GM10248 (cell line): ENCODE data around the gene SMG5.

Experiments
- CTCF ChIA-PET: fragments of 300-600 bp; sonication (Branson Sonifier 250); formaldehyde crosslinking; extraction: SDS; loops from one replicate; lab custom pipeline; 2021; ENCODE audit warnings: antibody characterized with exemption; lab: Yijun Ruan, JAX
- POLR2A ChIA-PET: fragments of 350-650 bp; sonication (Branson Sonifier 250); formaldehyde crosslinking; extraction: SDS; loops from one replicate; lab custom pipeline; 2020; ENCODE audit warnings: antibody characterized with exemption; lab: Yijun Ruan, JAX
- DNase-seq: peaks from one replicate; pipeline ENCODE4 v3.0.0; 2012; ENCODE audit errors: extremely low spot score
- TF ChIP-seq, protein P1 (sequence below): IDR thresholded peaks from 2 replicates; pipeline ENCODE4 v1.5.1; 2012; ENCODE audit warnings: mild to moderate bottlenecking, low read depth; ENCODE audit errors: extremely low read depth, missing control alignments, control extremely low read depth

Gene SMG5

DNA sequence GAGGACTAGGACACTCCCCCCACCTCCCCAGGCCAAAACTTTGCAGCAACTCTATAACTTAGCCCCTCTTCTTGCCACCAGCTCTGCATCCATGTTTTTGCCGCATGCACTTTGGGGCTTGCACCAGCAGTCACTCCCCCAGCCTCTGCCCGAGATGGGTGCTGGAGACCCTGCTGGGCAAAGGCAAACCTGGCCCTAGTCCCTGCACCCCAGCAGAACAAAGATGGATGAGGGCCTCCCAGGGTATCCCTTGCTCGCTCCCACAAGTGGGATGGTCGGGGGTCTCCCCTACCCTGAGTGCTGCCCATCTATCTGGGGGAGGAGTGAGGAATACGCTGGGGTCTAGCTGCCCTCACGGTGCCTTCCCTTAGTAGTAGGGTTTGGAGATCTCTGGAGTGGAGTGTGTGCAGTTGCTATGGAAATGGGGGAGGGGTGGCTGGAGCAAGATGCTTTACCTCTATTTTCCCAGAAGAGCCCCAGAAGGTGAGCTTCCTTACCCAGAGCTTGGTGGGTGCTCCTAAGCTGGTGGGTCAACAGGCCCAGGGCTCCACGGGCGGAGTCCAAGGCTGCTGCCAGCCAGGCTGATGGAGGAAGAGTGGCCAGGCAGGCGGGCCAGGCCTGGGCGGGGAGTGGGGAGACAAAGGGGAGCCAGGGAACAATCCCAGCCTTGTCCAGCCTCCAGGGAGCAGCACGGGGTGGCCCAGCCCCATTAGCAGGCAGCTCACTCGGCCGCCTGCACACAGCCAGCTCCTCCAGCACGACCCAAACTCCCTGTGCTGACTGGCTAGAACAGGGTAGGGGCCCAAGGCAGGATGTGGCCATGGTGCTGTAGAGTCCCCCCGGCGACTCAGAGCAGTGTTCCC, 34.9 kb downstream of the SMG5 start, which contains the start of gene PAQR6:
TSS of gene PAQR6 (minus strand) at position 597 of the 863 bp plus-strand sequence. CDS start 1,325 bp downstream, outside the sequence.
- DNase-seq = no peak
- TF ChIP-seq, protein P1, sequence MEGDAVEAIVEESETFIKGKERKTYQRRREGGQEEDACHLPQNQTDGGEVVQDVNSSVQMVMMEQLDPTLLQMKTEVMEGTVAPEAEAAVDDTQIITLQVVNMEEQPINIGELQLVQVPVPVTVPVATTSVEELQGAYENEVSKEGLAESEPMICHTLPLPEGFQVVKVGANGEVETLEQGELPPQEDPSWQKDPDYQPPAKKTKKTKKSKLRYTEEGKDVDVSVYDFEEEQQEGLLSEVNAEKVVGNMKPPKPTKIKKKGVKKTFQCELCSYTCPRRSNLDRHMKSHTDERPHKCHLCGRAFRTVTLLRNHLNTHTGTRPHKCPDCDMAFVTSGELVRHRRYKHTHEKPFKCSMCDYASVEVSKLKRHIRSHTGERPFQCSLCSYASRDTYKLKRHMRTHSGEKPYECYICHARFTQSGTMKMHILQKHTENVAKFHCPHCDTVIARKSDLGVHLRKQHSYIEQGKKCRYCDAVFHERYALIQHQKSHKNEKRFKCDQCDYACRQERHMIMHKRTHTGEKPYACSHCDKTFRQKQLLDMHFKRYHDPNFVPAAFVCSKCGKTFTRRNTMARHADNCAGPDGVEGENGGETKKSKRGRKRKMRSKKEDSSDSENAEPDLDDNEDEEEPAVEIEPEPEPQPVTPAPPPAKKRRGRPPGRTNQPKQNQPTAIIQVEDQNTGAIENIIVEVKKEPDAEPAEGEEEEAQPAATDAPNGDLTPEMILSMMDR = no peak
- CTCF ChIA-PET = interaction anchor here (0.7 to 4.8 kb wide), 2 partner anchors 22 to 30 kb away, joined by 3 to 34 read pairs; no protein-coding TSS in a partner anchor
- POLR2A ChIA-PET = interaction anchor here (0.7 kb wide), 1 partner anchor 10 kb away, joined by 3 read pairs; no protein-coding TSS in a partner anchor

DNA sequence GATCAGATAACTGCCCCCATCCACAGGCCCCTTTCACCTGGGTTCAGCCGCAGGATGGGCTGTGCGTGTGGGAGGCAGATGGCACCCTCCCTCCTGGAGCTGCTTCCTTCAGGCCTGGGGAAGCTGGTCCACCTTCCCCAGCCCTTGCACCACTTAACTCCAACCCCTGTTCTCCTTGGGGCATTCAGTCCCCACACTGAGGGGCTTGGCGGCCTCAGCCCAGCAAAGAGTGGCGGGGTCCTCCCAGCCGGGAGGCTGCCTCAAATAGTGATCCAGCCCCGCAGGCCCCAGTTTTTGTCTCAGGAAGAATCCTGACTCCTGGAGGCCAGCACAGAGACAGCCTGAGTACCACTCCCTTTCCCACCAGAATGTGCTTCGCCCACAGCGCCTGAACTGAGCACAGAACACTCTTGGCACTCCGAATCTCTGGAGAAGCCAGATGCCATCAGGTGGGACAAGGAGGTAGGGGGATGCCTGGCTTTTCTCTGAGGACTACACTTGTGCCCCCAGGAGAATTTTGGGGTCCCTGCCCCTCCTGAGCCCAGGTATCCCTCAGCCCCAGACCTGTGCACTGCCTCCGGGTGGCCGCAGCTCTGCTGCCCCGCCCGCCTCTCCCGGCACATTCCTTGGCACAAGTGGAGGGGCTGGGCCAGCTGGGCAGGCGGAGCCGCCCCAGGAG, 35.7 kb downstream of the SMG5 start:
- ChIA-PET CTCF (interaction anchor here (0.9 to 4.8 kb wide), 5 partner anchors 10 to 33 kb away, joined by 3 to 34 read pairs (median 5); no protein-coding TSS in a partner anchor), POLR2A (interaction anchor here (0.7 kb wide), 1 partner anchor 9 kb away, joined by 3 read pairs; no protein-coding TSS in a partner anchor)
- TF ChIP-seq, protein P1 = no peak
- DNase-seq = no peak

DNA sequence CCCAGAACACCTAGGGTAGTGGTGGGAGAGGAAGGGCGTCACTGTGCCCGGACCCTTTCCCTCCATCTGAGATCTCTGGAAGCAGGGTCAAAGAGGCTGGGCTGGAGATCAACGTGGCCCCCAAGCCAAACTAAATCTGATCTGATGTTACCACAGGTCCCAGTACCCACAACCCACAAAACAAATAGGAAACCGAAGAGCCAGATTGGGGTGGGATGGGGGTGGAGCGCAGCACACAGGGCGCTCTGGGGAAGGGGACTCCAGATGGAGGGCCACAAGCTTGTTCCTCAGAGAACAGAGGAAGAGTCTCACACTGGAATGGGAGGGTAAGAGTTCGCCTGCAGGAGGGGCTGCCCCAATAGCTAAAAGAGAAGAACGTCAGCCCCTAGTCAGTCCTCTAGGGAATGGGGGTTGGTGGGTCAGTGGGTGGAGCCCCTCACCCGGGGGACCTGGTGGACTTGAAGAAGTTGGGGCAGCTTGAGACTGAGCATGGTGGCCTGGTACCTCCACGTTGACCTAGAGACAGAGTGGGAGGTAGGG, 36.3 kb downstream of the SMG5 start:
- ChIA-PET POLR2A (interaction anchor here (0.5 kb wide), 1 partner anchor 11 kb away, joined by 7 read pairs; no protein-coding TSS in a partner anchor), CTCF (interaction anchor here (0.9 to 4.8 kb wide), 12 partner anchors 9 to 140 kb away, joined by 3 to 34 read pairs (median 4); no protein-coding TSS in a partner anchor)
- no peak for DNase-seq
- TF ChIP-seq, protein P1 = no peak

DNA sequence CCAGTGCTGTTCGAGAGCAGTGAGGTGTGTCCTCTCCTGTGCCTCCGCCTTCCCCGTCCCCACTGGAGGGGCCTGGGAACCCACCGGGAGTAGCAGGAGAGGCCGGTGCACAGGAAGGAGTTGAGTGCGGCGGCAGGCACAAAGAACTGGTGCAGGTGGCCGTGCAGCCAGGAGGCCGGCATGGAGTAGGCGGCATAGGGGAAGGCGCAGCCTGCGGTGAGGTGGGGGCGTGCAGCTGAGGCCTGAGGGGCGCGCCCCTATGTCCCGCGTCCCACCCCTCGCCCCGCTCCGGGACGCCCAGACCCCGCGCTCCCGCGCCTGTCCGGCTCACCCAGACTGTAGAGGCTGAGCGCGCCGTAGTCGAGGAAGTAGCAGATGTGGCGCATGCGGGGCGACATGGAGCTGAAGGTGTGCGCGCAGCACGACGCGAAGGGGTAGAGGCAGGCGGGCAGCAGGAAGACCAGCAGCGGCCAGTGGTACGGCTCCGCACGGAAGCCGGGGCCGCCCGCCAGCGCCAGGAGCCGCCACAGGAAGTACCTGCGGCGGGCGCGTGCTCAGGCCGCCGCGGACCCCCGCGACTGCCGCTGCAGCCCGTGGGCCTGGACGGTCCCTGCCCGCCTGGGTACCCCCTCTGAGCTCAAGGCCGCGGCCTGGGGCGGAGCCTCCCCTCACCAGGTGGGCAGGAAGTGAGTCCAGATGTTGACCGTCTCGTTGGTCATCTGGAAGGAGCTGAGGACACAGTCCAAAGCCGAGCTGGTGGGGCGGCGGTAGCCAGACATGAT, 37.0 kb downstream of the SMG5 start:
- TF ChIP-seq, protein P1 = no peak
- peak; percentile 67 for DNase-seq
- POLR2A ChIA-PET = interaction anchor here (0.5 kb wide), 1 partner anchor 10 kb away, joined by 7 read pairs; no protein-coding TSS in a partner anchor
- CTCF ChIA-PET = interaction anchor here (0.8 to 4.8 kb wide), 13 partner anchors 8 to 140 kb away, joined by 3 to 34 read pairs (median 4); no protein-coding TSS in a partner anchor

DNA sequence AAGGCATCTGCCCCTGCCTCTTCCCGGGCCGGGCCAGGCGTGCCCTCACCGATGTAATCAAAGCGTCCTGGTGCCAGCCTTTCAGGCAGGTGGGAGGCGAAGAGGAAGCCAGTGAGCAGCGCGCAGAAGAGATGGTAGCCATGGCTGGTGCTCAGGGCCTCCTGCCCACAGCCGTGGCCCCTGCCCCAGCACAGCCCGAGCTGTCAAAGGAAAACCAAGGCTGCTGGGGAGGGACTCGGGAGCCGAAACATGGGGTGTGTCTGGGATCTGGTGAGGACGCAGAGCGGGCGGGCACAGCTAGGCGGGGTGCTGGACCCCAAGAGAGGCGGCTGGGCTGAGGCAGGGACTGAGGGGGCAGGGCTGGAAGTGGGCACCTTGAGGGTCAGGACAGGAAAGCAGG, 37.9 kb downstream of the SMG5 start:
- no peak for DNase-seq
- POLR2A ChIA-PET = no interaction called here
- CTCF ChIA-PET = interaction anchor here (4.8 kb wide), 1 partner anchor 19 kb away, joined by 34 read pairs; no protein-coding TSS in a partner anchor
- TF ChIP-seq, protein P1 = no peak
